Measurements from ENCODE around the gene ADAMTSL3.
"Not testable (repeated sequence)": the region's sequence is repeated elsewhere in the genome, so short reads cannot be mapped to it uniquely, and the experiment has no call there.

ADAMTSL3 gene

GRCh38 chr15:84042434-84043056, 388.6 kb downstream of the ADAMTSL3 start:
- DNase-seq (ENCODE audit: low read depth): not testable (repeated sequence)

- no peak for DNase-seq (ENCODE audit: low read depth)
These were observed 392.2 kb downstream of the ADAMTSL3 start for GRCh38 chr15:84046064-84046637.

- DNase-seq (ENCODE audit: low read depth): not testable (repeated sequence)
These were observed 395.6 kb downstream of the ADAMTSL3 start for GRCh38 chr15:84049480-84049879.

GRCh38 chr15:84050076-84050475, 396.2 kb downstream of the ADAMTSL3 start:
- DNase-seq (ENCODE audit: low read depth): no peak

GRCh38 chr15:84051146-84051545, 397.2 kb downstream of the ADAMTSL3 start:
- DNase-seq (ENCODE audit: low read depth): not testable (repeated sequence)

- not testable (repeated sequence) for DNase-seq (ENCODE audit: low read depth)
These were observed 400.6 kb downstream of the ADAMTSL3 start for GRCh38 chr15:84054544-84054943.

GRCh38 chr15:84057714-84058331, 403.9 kb downstream of the ADAMTSL3 start:
- DNase-seq (ENCODE audit: low read depth): no peak

- not testable (repeated sequence) for DNase-seq (ENCODE audit: low read depth)
These were observed 409.8 kb downstream of the ADAMTSL3 start for GRCh38 chr15:84063674-84064073.

GRCh38 chr15:84068674-84069073, 414.8 kb downstream of the ADAMTSL3 start:
- DNase-seq (ENCODE audit: low read depth): not testable (repeated sequence)

- DNase-seq (ENCODE audit: low read depth): not testable (repeated sequence)
These were observed 424.1 kb downstream of the ADAMTSL3 start for GRCh38 chr15:84078038-84078437.

- DNase-seq (ENCODE audit: low read depth): not testable (repeated sequence)
These were observed 425.5 kb downstream of the ADAMTSL3 start for GRCh38 chr15:84079325-84079884.

- peak; percentile 4 for DNase-seq (ENCODE audit: low read depth)
These were observed 426.2 kb downstream of the ADAMTSL3 start for GRCh38 chr15:84079885-84080777.

GRCh38 chr15:84080778-84081084, 426.8 kb downstream of the ADAMTSL3 start:
- DNase-seq (ENCODE audit: low read depth): not testable (repeated sequence)

- no peak for DNase-seq (ENCODE audit: low read depth)
These were observed 427.7 kb downstream of the ADAMTSL3 start for GRCh38 chr15:84081391-84082168.

- no peak for DNase-seq (ENCODE audit: low read depth)
These were observed 428.8 kb downstream of the ADAMTSL3 start for GRCh38 chr15:84082739-84083138.

GRCh38 chr15:84086071-84086470, 432.1 kb downstream of the ADAMTSL3 start:
- DNase-seq (ENCODE audit: low read depth): not testable (repeated sequence)
